ENCODE data around the gene EML4.

GRCh38 chr2:42223855-42224268 lies 54.7 kb downstream of the EML4 start:
- TF ChIP-seq CTCF (IDR thresholded peaks at IDR 0.05; ENCODE audit: insufficient read depth, low read depth, low read length) (no peak), EZH2 (IDR thresholded peaks at IDR 0.05; ENCODE audit: insufficient read depth, low read length) (no peak)

Measured in astrocyte (in vitro differentiated cells and primary cell).